SKM-1 treated with dmso at 0.1 percent for 144 hours (cell line): ENCODE data around the gene DIP2C.
"Not testable (repeated sequence)": the region's sequence is repeated elsewhere in the genome, so short reads cannot be mapped to it uniquely, and the experiment has no call there.

ENCODE experiments used
- DNase-seq: peaks from one replicate; lab custom pipeline; 2025; ENCODE audit not compliant: unreplicated experiment; lab: John Stamatoyannopoulos, UW

The DIP2C gene

GRCh38 chr10:541041-541440 is 148.4 kb downstream of the DIP2C start:
- no peak for DNase-seq

GRCh38 chr10:538895-539294 is 150.6 kb downstream of the DIP2C start:
- DNase-seq: no peak

GRCh38 chr10:536935-537334 is 152.5 kb downstream of the DIP2C start:
- no peak for DNase-seq

GRCh38 chr10:536371-536925 is 153.0 kb downstream of the DIP2C start:
- no peak for DNase-seq

GRCh38 chr10:535952-536351 is 153.5 kb downstream of the DIP2C start:
- DNase-seq: no peak

GRCh38 chr10:535051-535450 is 154.4 kb downstream of the DIP2C start:
- DNase-seq: no peak

GRCh38 chr10:534047-534566 is 155.4 kb downstream of the DIP2C start:
- DNase-seq: no peak

GRCh38 chr10:533611-534010 is 155.9 kb downstream of the DIP2C start:
- no peak for DNase-seq

- no peak for DNase-seq
Measured at GRCh38 chr10:533186-533585, 156.3 kb downstream of the DIP2C start.

GRCh38 chr10:532331-532730 is 157.1 kb downstream of the DIP2C start:
- not testable (repeated sequence) for DNase-seq

GRCh38 chr10:531541-531940 is 157.9 kb downstream of the DIP2C start:
- DNase-seq: no peak

- DNase-seq: no peak
Measured at GRCh38 chr10:530717-531116, 158.8 kb downstream of the DIP2C start.

- no peak for DNase-seq
Measured at GRCh38 chr10:529468-530230, 159.8 kb downstream of the DIP2C start.

GRCh38 chr10:528173-529165 is 161.0 kb downstream of the DIP2C start:
- DNase-seq: no peak

GRCh38 chr10:527416-527815 is 162.1 kb downstream of the DIP2C start:
- DNase-seq: no peak

GRCh38 chr10:526651-527312 is 162.7 kb downstream of the DIP2C start:
- DNase-seq: no peak

GRCh38 chr10:525565-526315 is 163.7 kb downstream of the DIP2C start:
- DNase-seq: no peak

- no peak for DNase-seq
Measured at GRCh38 chr10:523925-524324, 165.5 kb downstream of the DIP2C start.

- no peak for DNase-seq
Measured at GRCh38 chr10:522350-522749, 167.1 kb downstream of the DIP2C start.
